CD4-positive, alpha-beta T cell treated with Interleukin-4 for 1 hour (primary cell): Measurements from ENCODE around the gene EGLN2.
"Not testable (repeated sequence)": the region's sequence is repeated elsewhere in the genome, so short reads cannot be mapped to it uniquely, and the experiment has no call there.

Source experiments
- DNase-seq, 2 donors: peaks; one replicate each; pipeline ENCODE4 v3.0.0-alpha.2; 2020 to 2022

EGLN2 gene

GRCh38 chr19:40798683-40799557, at the start of gene EGLN2:
EGLN2 (plus strand) TSS chr19:40799191; CDS start chr19:40800573, 1,382 bp downstream.
- DNase-seq: peak; percentile 100

- peak; percentile 100 for DNase-seq
Observed at GRCh38 chr19:40750058-40750873, 48.7 kb upstream of the EGLN2 start, which contains the start of gene ACTMAP. ACTMAP (minus strand) TSS chr19:40750477; CDS start chr19:40749803, 674 bp downstream.

- peak; percentile 96 to 97 for DNase-seq
Observed at GRCh38 chr19:40750874-40751537, 48.0 kb upstream of the EGLN2 start, which contains the start of gene SNRPA. SNRPA (plus strand) TSS chr19:40751203; CDS start chr19:40751409, 206 bp downstream.

GRCh38 chr19:40752257-40752781, 46.7 kb upstream of the EGLN2 start:
- no peak for DNase-seq

GRCh38 chr19:40754611-40755247, 44.3 kb upstream of the EGLN2 start:
- DNase-seq: peak; percentile 34 to 36

GRCh38 chr19:40755248-40755624, 43.8 kb upstream of the EGLN2 start:
- DNase-seq: no peak

GRCh38 chr19:40755791-40756190, 43.2 kb upstream of the EGLN2 start:
- no peak for DNase-seq

GRCh38 chr19:40756502-40757110, 42.4 kb upstream of the EGLN2 start:
- peak in 1 of 2 donors; percentile 39 for DNase-seq

- DNase-seq: no peak
Observed at GRCh38 chr19:40758491-40758890, 40.5 kb upstream of the EGLN2 start.

GRCh38 chr19:40759352-40759751, 39.6 kb upstream of the EGLN2 start:
- no peak for DNase-seq

GRCh38 chr19:40762754-40763470, 36.1 kb upstream of the EGLN2 start:
- no peak for DNase-seq

GRCh38 chr19:40763526-40763925, 35.5 kb upstream of the EGLN2 start:
- DNase-seq: no peak

GRCh38 chr19:40763963-40764362, 35.0 kb upstream of the EGLN2 start:
- DNase-seq: no peak

GRCh38 chr19:40766385-40766784, 32.6 kb upstream of the EGLN2 start:
- not testable (repeated sequence) for DNase-seq

GRCh38 chr19:40768869-40769268, 30.1 kb upstream of the EGLN2 start:
- DNase-seq: no peak

- peak; percentile 18 to 59 for DNase-seq
Observed at GRCh38 chr19:40771101-40771862, 27.7 kb upstream of the EGLN2 start.

GRCh38 chr19:40774916-40775631, 23.9 kb upstream of the EGLN2 start, which contains the start of gene MIA:
MIA (plus strand) TSS chr19:40775521; CDS start chr19:40775543, 22 bp downstream.
- no peak for DNase-seq

- no peak for DNase-seq
Observed at GRCh38 chr19:40775632-40776022, 23.4 kb upstream of the EGLN2 start.

GRCh38 chr19:40776364-40776763, 22.6 kb upstream of the EGLN2 start:
- no peak for DNase-seq
